Activated T-helper 1 cell treated with Interleukin-2 at 50 U/mL for 16 hours (primary cell): ENCODE measurements around the gene POU2F1.

Experiments
- DNase-seq: peaks from one replicate; pipeline ENCODE4 v3.0.0-alpha.2; 2020; ENCODE audit warnings: low read depth

Gene POU2F1

GRCh38 chr1:167220537-167221125, at the start of gene POU2F1:
Gene POU2F1, plus strand, starts transcription at chr1:167220886. Its CDS starts 12 bp downstream, at chr1:167220898.
- DNase-seq, result peak; percentile 100

GRCh38 chr1:167171286-167171929, 49.3 kb upstream of the POU2F1 start:
- DNase-seq, result no peak

GRCh38 chr1:167173516-167174184, 47.0 kb upstream of the POU2F1 start:
- no peak for DNase-seq

- DNase-seq, result no peak
Observed at GRCh38 chr1:167175901-167176300, 44.8 kb upstream of the POU2F1 start.

GRCh38 chr1:167178831-167179230, 41.9 kb upstream of the POU2F1 start:
- no peak for DNase-seq

GRCh38 chr1:167182571-167183320, 37.9 kb upstream of the POU2F1 start:
- no peak for DNase-seq

- no peak for DNase-seq
Observed at GRCh38 chr1:167184081-167184480, 36.6 kb upstream of the POU2F1 start.

- no peak for DNase-seq
Observed at GRCh38 chr1:167185062-167185461, 35.6 kb upstream of the POU2F1 start.

GRCh38 chr1:167185974-167186657, 34.6 kb upstream of the POU2F1 start:
- no peak for DNase-seq

GRCh38 chr1:167186771-167187170, 33.9 kb upstream of the POU2F1 start:
- no peak for DNase-seq

GRCh38 chr1:167190747-167191237, 29.9 kb upstream of the POU2F1 start:
- no peak for DNase-seq

- DNase-seq, result no peak
Observed at GRCh38 chr1:167191958-167192357, 28.7 kb upstream of the POU2F1 start.

- no peak for DNase-seq
Observed at GRCh38 chr1:167194182-167194581, 26.5 kb upstream of the POU2F1 start.

- DNase-seq, result no peak
Observed at GRCh38 chr1:167196166-167196565, 24.5 kb upstream of the POU2F1 start.

GRCh38 chr1:167197236-167197635, 23.4 kb upstream of the POU2F1 start:
- no peak for DNase-seq

- no peak for DNase-seq
Observed at GRCh38 chr1:167197692-167198091, 23.0 kb upstream of the POU2F1 start.

GRCh38 chr1:167198518-167199133, 22.1 kb upstream of the POU2F1 start:
- DNase-seq, result no peak

- DNase-seq, result no peak
Observed at GRCh38 chr1:167199656-167200055, 21.0 kb upstream of the POU2F1 start.

- DNase-seq, result no peak
Observed at GRCh38 chr1:167200272-167200671, 20.4 kb upstream of the POU2F1 start.

- no peak for DNase-seq
Observed at GRCh38 chr1:167200749-167201148, 19.9 kb upstream of the POU2F1 start.

- DNase-seq, result no peak
Observed at GRCh38 chr1:167202049-167202448, 18.6 kb upstream of the POU2F1 start.
